ENCODE results near the gene LPP. TPM values are rescaled to one million over a fixed set of nuclear protein-coding genes. Genes with fewer than 3 reads are reported as not detected.

LPP gene
- total RNA-seq, 1 donor from 2014 or later = 23.1 TPM

DNA sequence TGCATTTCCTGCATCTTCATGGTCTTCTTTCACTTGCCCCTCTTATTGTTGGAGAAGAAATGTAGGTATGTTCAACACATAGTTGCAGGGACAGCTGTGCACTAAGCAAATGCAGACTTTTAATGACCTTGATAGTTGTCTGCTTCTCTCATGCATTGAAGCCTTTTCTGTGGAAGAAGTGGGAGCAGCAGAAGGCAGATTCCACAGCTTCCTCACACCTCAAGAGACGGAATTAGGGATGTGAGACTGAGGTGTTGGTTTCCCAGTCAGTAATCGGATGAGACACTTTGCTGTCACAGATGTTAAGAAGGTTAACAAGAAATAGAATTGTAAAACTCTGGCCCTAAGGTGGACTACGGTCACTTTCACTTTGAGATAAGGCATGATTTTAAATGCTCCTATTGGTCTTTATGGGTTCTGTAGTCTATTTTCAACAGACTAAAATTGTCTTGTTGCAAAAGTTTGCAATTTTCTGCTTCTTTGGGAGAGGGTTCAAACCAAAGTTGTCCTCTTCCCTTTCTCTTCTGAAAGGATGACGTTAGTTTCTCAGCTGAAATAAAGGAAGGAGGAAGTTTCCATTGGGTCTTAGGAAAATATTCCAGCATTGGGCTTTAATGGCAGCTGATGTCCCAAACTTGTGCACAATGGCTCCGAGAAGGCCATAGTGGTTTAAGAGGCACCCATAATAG, 117.4 kb downstream of the LPP start:
- Mint-ChIP-seq H3K36me3 (ENCODE audit: unreplicated experiment) (no peaks in the 10 kb centered on the region), H3K27me3 (ENCODE audit: unreplicated experiment) (peaks cover 1% of the 10 kb centered on the region), H3K9me3 (ENCODE audit: unreplicated experiment) (no peaks in the 10 kb centered on the region), H3K4me3 (ENCODE audit: unreplicated experiment) (no peak overlapping the region), H3K27ac (ENCODE audit: unreplicated experiment) (no peak overlapping the region), H3K4me1 (ENCODE audit: low read depth, unreplicated experiment) (peaks cover 12% of the 10 kb centered on the region)
- TF ChIP-seq CTCF (IDR thresholded peaks at IDR 0.05; ENCODE audit: partially characterized antibody, unreplicated experiment) = no peak
- DNase-seq = no peak

GRCh38 chr3:188272481-188273372, 118.8 kb downstream of the LPP start:
- Mint-ChIP-seq H3K27me3 (ENCODE audit: unreplicated experiment) (peaks cover 1% of the 10 kb centered on the region), H3K27ac (ENCODE audit: unreplicated experiment) (no peak overlapping the region), H3K36me3 (ENCODE audit: unreplicated experiment) (no peaks in the 10 kb centered on the region), H3K4me1 (ENCODE audit: low read depth, unreplicated experiment) (peaks cover 12% of the 10 kb centered on the region), H3K4me3 (ENCODE audit: unreplicated experiment) (no peak overlapping the region), H3K9me3 (ENCODE audit: unreplicated experiment) (no peaks in the 10 kb centered on the region)
- DNase-seq = no peak
- TF ChIP-seq CTCF (IDR thresholded peaks at IDR 0.05; ENCODE audit: partially characterized antibody, unreplicated experiment) = no peak

DNA sequence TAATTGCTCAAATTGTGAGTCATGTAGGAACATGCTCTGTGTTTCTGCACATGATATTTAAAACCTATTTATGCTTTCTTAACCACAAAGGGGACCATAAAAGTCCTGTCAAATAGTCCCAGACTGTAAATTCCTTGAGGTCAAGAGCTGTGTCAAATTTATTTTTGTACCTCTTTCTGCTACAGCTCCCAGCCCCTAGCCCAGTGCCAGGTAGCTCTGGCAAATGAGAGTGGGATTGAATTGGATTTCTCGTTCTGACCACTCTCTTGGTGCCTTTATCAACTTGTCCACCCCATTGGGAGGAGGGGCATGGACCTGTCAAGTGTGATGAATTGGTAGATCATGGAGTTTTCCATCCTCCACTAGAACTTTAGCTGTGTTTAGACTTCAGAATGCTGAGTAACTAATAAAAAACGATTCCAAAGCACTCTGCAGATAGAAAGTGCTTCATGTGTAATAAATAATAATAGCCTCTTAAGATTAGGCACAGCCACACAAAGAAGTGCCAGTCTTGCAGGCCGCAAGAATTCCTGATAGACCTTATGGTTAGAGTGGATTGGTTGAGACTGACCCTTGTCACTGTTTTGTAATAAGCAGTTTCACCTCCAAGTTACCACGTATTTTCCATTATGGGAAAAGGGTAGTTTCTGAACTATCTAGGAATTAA, 120.4 kb downstream of the LPP start:
- TF ChIP-seq CTCF (IDR thresholded peaks at IDR 0.05; ENCODE audit: partially characterized antibody, unreplicated experiment) = no peak
- DNase-seq = no peak
- Mint-ChIP-seq H3K9me3 (ENCODE audit: unreplicated experiment) (no peaks in the 10 kb centered on the region), H3K4me1 (ENCODE audit: low read depth, unreplicated experiment) (peaks cover 12% of the 10 kb centered on the region), H3K36me3 (ENCODE audit: unreplicated experiment) (no peaks in the 10 kb centered on the region), H3K27me3 (ENCODE audit: unreplicated experiment) (peaks cover 1% of the 10 kb centered on the region), H3K27ac (ENCODE audit: unreplicated experiment) (no peak overlapping the region), H3K4me3 (ENCODE audit: unreplicated experiment) (no peak overlapping the region)

DNA sequence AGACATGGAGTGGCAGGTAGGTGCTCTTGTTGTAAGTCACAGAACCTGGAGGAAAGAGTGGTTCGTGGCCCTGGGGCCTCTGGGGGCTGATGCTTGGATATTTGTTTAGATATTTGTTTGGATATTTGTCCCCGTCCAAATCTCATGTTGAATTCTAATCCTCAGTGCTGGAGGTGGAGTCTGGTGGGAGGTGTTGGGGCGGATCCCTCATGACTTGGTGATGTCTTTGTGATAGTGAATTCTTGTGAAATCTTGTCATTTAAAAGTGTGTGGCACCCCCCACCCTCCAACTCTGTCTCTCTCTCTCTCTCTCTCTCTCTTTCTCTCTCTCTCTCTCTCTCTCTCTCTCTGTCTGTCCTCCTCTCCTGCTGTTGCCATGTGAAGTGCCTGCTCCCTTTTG, 122.4 kb downstream of the LPP start:
- H3K4me3 Mint-ChIP-seq (ENCODE audit: unreplicated experiment) = no peak overlapping the region

More for the DNA sequence above, 122.4 kb downstream of the LPP start:
- no peak for TF ChIP-seq CTCF (IDR thresholded peaks at IDR 0.05; ENCODE audit: partially characterized antibody, unreplicated experiment)
- H3K27me3 Mint-ChIP-seq (ENCODE audit: unreplicated experiment) = peaks cover 1% of the 10 kb centered on the region
- H3K9me3 Mint-ChIP-seq (ENCODE audit: unreplicated experiment) = no peaks in the 10 kb centered on the region
- no peak overlapping the region for H3K27ac Mint-ChIP-seq (ENCODE audit: unreplicated experiment)
- no peaks in the 10 kb centered on the region for H3K36me3 Mint-ChIP-seq (ENCODE audit: unreplicated experiment)
- H3K4me1 Mint-ChIP-seq (ENCODE audit: low read depth, unreplicated experiment) = peaks cover 9% of the 10 kb centered on the region
- no peak for DNase-seq

Measured in glutamatergic neuron (in vitro differentiated cells).